Neuronal stem cell (in vitro differentiated cells): ENCODE measurements around the gene CAPN15.

Experiments
- DNase-seq: peaks from one replicate; pipeline ENCODE4 v3.0.0-alpha.2; 2013; ENCODE audit warnings: low spot score
- H2AFZ ChIP-seq: one replicate; pipeline ENCODE4 v1.6.1; 2013; ENCODE audit warnings: mild to moderate bottlenecking, low read length, inconsistent platforms
- H2AK5ac ChIP-seq: 2 replicates; pipeline ENCODE4 v1.6.1; 2013; ENCODE audit warnings: low read depth, mild to moderate bottlenecking, inconsistent platforms, low read length, moderate library complexity, mixed read lengths
- H2BK120ac ChIP-seq: 2 replicates; pipeline ENCODE4 v1.6.1; 2013; ENCODE audit warnings: low read depth, mild to moderate bottlenecking, inconsistent platforms, low read length, moderate library complexity, mixed read lengths
- H2BK12ac ChIP-seq: one replicate; pipeline ENCODE4 v1.6.1; 2013; ENCODE audit warnings: low read length, inconsistent platforms
- H2BK15ac ChIP-seq: 2 replicates; pipeline ENCODE4 v1.6.1; 2013; ENCODE audit warnings: mild to moderate bottlenecking, low read length, inconsistent platforms, mixed read lengths
- H2BK5ac ChIP-seq: one replicate; pipeline ENCODE4 v1.6.1; 2013; ENCODE audit warnings: inconsistent platforms, mild to moderate bottlenecking, low read length, moderate library complexity
- H3K14ac ChIP-seq: one replicate; pipeline ENCODE4 v1.6.1; 2013; ENCODE audit warnings: low read length, inconsistent platforms
- H3K18ac ChIP-seq: 2 replicates; pipeline ENCODE4 v1.6.1; 2013; ENCODE audit warnings: low read length, inconsistent platforms
- H3K23ac ChIP-seq: 2 replicates; pipeline ENCODE4 v1.6.1; 2013; ENCODE audit warnings: low read depth, mild to moderate bottlenecking, mixed read lengths, low read length, inconsistent platforms; ENCODE audit not compliant: poor library complexity
- H3K27ac ChIP-seq: replicated peaks from 3 replicates; pipeline ENCODE4 v1.5.1; 2013; ENCODE audit warnings: low read length, inconsistent platforms
- H3K27me3 ChIP-seq, 3 experiments: 2 replicates each; pipeline ENCODE4 v1.6.1; 2013; ENCODE audit warnings: low read length in 3 of 3, mild to moderate bottlenecking in 2 of 3, inconsistent platforms in 1 of 3, low read depth in 1 of 3, mixed read lengths in 1 of 3, moderate library complexity in 1 of 3; ENCODE audit not compliant: control insufficient read depth in 3 of 3, insufficient read depth in 3 of 3
- H3K36me3 ChIP-seq, 2 donors: replicated peaks in 1 of 2; 2 replicates each; pipeline ENCODE4 v1.6.1; 2013; ENCODE audit warnings: low read length in 2 of 2; ENCODE audit not compliant: control insufficient read depth in 2 of 2, insufficient read depth in 2 of 2
- H3K4ac ChIP-seq: 2 replicates; pipeline ENCODE4 v1.6.1; 2013; ENCODE audit warnings: inconsistent platforms, mild to moderate bottlenecking, low read length, moderate library complexity
- H3K4me1 ChIP-seq, 2 donors: 1 replicate in 1 of 2; 2 replicates in 1 of 2; pipeline ENCODE4 v1.6.1; 2013; ENCODE audit warnings: low read length in 2 of 2, low read depth in 1 of 2; ENCODE audit not compliant: control insufficient read depth in 2 of 2, insufficient read depth in 1 of 2
- H3K4me2 ChIP-seq: one replicate; pipeline ENCODE4 v1.6.1; 2013; ENCODE audit warnings: mild to moderate bottlenecking, low read length, inconsistent platforms; ENCODE audit not compliant: insufficient read depth, poor library complexity, severe bottlenecking
- H3K4me3 ChIP-seq, 2 donors: 2 replicates each; pipeline ENCODE4 v1.5.1; 2013; ENCODE audit warnings: low read length in 2 of 2, mild to moderate bottlenecking in 2 of 2, inconsistent platforms in 1 of 2, moderate library complexity in 1 of 2
- H3K79me1 ChIP-seq: one replicate; pipeline ENCODE4 v1.6.1; 2013; ENCODE audit warnings: low read depth, mild to moderate bottlenecking, inconsistent platforms, low read length, moderate library complexity
- H3K9ac ChIP-seq: one replicate; pipeline ENCODE4 v1.6.1; 2013; ENCODE audit warnings: mild to moderate bottlenecking, low read depth, low read length, inconsistent platforms; ENCODE audit not compliant: poor library complexity
- H3K9me3 ChIP-seq, 2 donors: replicated peaks in 1 of 2; 2 replicates each; pipeline versions ENCODE3 to v1.6.1; 2013; ENCODE audit warnings: low read length in 2 of 2, mild to moderate bottlenecking in 2 of 2, inconsistent platforms in 1 of 2, low read depth in 1 of 2, mixed read lengths in 1 of 2, moderate library complexity in 1 of 2; ENCODE audit not compliant: control insufficient read depth in 2 of 2, insufficient read depth in 1 of 2
- H4K8ac ChIP-seq: one replicate; pipeline ENCODE4 v1.6.1; 2013; ENCODE audit warnings: low read depth, mild to moderate bottlenecking, inconsistent platforms, low read length, moderate library complexity
- H4K91ac ChIP-seq: one replicate; pipeline ENCODE4 v1.6.1; 2013; ENCODE audit warnings: low read length, low read depth, mild to moderate bottlenecking, inconsistent platforms; ENCODE audit not compliant: poor library complexity
- WGBS, 2 donors: extraction: QIAGEN DNeasy Blood & Tissue Kit; methylation state at CpG; one replicate each; pipeline ENCODE4 v1.1.7; 2013; ENCODE audit warnings: missing lambda C conversion rate in 2 of 2, mixed read lengths in 1 of 2; ENCODE audit not compliant: insufficient read length in 2 of 2, insufficient replicate concordance in 1 of 2; ENCODE audit errors: extremely low coverage in 2 of 2; 5-methylcytosine and 5-hydroxymethylcytosine counted together

The CAPN15 gene

DNA sequence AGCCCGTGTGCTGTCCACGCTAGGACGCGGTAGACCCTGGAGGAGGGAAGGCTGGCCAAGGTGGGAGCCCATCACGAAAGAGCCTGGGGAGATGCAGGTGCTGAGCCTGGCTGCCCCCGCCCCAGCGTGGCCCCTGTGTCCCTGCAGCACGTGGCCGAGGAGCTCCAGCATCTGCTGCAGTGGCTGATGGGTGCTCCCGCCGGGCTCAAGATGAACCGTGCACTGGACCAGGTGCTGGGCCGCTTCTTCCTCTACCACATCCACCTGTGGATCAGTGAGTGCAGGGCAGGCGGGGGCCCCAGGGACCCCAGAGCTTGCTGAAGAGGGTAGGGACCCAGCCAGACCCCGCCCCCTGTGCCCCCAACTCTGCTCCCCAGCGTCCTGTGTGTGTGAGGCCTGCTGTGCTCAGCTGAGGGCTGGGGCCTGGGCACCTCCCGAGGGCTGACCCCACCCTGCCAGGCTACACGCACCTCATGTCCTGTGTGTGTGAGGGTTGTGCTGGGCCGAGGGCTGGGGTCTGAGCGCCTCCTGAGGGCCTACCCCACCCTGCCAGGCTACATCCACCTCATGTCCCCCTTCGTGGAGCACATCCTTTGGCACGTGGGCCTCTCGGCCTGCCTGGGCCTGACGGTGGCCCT lies 50.8 kb downstream of the CAPN15 start:
- Histone ChIP-seq H2BK12ac (no peak overlapping the region), H4K91ac (peak overlapping the region; percentile 19), H2BK120ac (no peak overlapping the region), H2BK15ac (no peak overlapping the region), H3K18ac (no peak overlapping the region), H3K27me3 (peaks cover 0 to 2% (median 0%) of the 10 kb centered on the region in 3 experiments), H4K8ac (no peak overlapping the region), H3K4me2 (no peak overlapping the region), H2AFZ (no peak overlapping the region), H3K79me1 (peaks cover 7% of the 10 kb centered on the region), H3K9me3 (no peaks in the 10 kb centered on the region), H3K27ac (no peak overlapping the region), H3K36me3 (peaks cover 19 to 47% of the 10 kb centered on the region in 2 donors), H2BK5ac (no peak overlapping the region), H3K4me3 (peak overlapping the region in 1 of 2 donors; percentile 49), H3K4me1 (peaks cover 0 to 3% of the 10 kb centered on the region in 2 donors), H3K14ac (peak overlapping the region; percentile 71), H2AK5ac (no peak overlapping the region), H3K23ac (peak overlapping the region; percentile 73), H3K4ac (no peak overlapping the region), H3K9ac (peak overlapping the region; percentile 17)
- no CpG with 5 or more reads among the region's 24 CpGs for WGBS, 2 donors
- DNase-seq, result no peak

DNA sequence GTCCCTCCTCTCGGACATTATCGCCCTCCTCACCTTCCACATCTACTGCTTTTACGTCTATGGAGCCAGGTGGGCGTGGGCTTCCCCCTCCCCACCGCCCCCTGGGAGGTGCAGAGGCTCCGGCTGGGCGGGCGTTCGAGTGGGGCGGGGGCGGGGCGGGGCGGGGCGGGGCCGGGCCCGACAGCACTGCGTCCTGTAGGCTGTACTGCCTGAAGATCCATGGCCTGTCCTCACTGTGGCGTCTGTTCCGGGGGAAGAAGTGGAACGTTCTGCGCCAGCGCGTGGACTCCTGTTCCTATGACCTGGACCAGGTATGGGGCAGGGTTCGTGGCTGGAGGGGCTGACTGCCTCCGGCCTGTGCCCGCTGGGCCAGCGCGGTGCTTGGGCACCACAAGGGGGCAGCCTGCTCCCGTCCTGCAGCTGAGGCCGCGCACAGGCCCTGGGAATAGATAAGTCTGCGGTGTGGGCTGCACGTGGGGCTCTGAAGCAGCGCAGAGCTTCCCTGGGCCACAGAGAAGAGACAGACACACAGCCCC lies 51.4 kb downstream of the CAPN15 start:
- peak overlapping the region; percentile 47 for H3K4me2 ChIP-seq
- H3K9me3 ChIP-seq, result no peaks in the 10 kb centered on the region
- H2BK120ac ChIP-seq, result no peak overlapping the region
- H3K23ac ChIP-seq, result peak overlapping the region; percentile 95
- H3K36me3 ChIP-seq, result peaks cover 19 to 43% of the 10 kb centered on the region in 2 donors
- H3K27me3 ChIP-seq, result peaks cover 0 to 5% (median 0%) of the 10 kb centered on the region in 3 experiments
- H4K91ac ChIP-seq, result no peak overlapping the region
- no peak overlapping the region for H3K18ac ChIP-seq
- no CpG with 5 or more reads among the region's 34 CpGs for WGBS, 2 donors
- no peak overlapping the region for H2BK5ac ChIP-seq
- H4K8ac ChIP-seq, result no peak overlapping the region
- H3K4ac ChIP-seq, result no peak overlapping the region
- no peak overlapping the region for H2BK15ac ChIP-seq
- H2AK5ac ChIP-seq, result no peak overlapping the region
- no peak overlapping the region for H2AFZ ChIP-seq
- DNase-seq, result peak; percentile 71
- H3K79me1 ChIP-seq, result peaks cover 4% of the 10 kb centered on the region
- H2BK12ac ChIP-seq, result no peak overlapping the region
- peaks cover 0 to 8% of the 10 kb centered on the region in 2 donors for H3K4me1 ChIP-seq
- peak overlapping the region; percentile 17 for H3K9ac ChIP-seq
- no peak overlapping the region for H3K27ac ChIP-seq
- peak overlapping the region in 1 of 2 donors; percentile 72 for H3K4me3 ChIP-seq
- H3K14ac ChIP-seq, result no peak overlapping the region

DNA sequence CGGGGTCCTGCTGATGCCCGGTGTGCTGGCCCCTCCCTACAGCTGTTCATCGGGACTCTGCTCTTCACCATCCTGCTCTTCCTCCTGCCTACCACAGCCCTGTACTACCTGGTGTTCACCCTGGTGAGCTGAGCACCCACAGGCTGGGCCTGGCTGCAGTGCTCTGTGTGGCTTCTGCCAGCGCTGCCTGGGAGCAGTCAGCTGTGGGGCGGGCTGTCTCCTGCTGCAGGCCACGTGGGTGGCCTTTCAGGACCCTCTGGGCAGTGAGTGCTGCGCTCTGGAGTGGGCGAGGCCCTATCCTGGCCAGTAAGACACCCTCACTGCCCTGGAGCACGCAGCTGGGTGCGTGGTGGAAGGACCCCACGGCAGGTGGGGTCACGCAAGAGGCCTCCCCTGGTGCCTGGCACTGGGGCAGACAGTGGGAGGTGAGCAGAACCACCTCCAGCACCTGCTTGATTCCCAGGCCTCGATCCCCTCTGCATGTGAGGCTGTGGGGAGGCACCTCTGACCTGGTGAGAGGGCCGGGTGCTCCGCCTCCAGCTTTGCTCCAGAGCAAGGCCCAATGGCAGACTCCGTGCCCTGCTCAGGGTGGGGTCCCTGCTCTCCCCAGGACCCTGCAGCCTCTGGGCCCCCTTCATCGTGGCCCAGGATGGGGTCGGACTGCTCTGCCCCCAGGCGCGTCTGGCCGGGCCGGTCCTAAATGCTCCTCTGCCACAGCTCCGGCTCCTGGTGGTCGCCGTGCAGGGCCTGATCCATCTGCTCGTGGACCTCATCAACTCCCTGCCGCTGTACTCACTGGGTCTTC lies 52.8 kb downstream of the CAPN15 start:
- no peak overlapping the region for H3K27ac ChIP-seq
- peaks cover 2% of the 10 kb centered on the region for H3K79me1 ChIP-seq
- H4K8ac ChIP-seq, result peak overlapping the region; percentile 23
- H2BK12ac ChIP-seq, result peak overlapping the region; percentile 41
- no peak overlapping the region for H3K9ac ChIP-seq
- H3K9me3 ChIP-seq, result no peaks in the 10 kb centered on the region
- peak overlapping the region; percentile 96 for H2AK5ac ChIP-seq
- peak overlapping the region; percentile 85 for H3K23ac ChIP-seq
- no peak overlapping the region for H2AFZ ChIP-seq
- peaks cover 0 to 11% (median 0%) of the 10 kb centered on the region in 3 experiments for H3K27me3 ChIP-seq
- peak overlapping the region; percentile 47 for H2BK120ac ChIP-seq
- peak overlapping the region; percentile 38 for H3K14ac ChIP-seq
- H2BK15ac ChIP-seq, result no peak overlapping the region
- H3K4me3 ChIP-seq, result peak overlapping the region in 1 of 2 donors; percentile 24
- no peak overlapping the region for H3K4ac ChIP-seq
- H3K36me3 ChIP-seq, result peaks cover 9 to 29% of the 10 kb centered on the region in 2 donors
- no peak overlapping the region for H4K91ac ChIP-seq
- peaks cover 0 to 12% of the 10 kb centered on the region in 2 donors for H3K4me1 ChIP-seq
- no peak overlapping the region for H3K18ac ChIP-seq
- H2BK5ac ChIP-seq, result no peak overlapping the region
- WGBS, 2 donors, result no CpG with 5 or more reads among the region's 27 CpGs
- no peak for DNase-seq
- no peak overlapping the region for H3K4me2 ChIP-seq
